Measurements from ENCODE around the gene DEFB132.

DNA sequence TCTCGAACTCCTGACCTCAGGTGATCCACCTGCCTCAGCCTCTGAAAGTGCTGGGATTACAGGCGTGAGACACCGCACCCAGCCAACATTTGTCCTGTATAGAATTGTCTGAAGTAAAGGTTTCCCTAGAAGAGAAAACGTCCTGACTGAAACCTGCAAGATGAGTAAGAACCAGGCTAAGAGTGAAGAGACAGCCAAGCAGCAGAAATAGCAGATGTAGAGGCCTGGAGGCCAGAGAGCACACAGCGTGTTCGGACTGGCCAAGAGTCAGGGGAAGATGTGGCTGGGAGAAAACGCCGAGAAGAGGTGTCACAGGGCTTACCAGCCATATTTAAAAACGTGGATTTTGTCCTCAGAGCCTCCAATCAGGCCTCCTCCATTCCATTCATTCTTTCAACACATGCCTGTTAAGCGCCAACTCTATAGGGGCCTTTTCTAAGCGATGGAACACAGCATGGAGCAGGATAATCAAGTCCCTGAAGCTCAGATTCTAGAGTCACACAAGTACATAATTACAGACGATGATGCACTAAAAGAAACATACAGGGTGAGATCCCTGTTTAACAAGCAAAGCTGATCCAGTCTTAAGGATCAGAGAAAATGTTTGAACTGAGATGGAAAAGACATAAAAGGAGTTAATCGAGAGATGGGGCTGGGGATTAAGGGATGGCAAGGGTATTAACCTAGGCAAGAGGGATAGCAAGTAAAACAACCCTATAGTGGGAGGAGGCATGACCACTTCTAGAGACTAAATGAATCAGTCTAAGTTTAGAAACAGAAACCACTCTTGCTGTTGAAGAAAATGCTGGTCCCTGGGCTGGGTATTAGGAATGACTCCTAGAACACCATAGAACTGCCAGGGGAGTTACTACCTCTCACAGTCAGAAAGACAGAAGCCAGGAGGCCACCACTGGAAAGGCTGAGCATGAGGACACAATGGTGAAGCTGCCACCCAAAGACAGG is 44.6 kb downstream of the DEFB132 start:
- TF ChIP-seq ZNF263 (CRISPR knock-in tag; IDR thresholded peaks at IDR 0.05; ENCODE audit: borderline replicate concordance): no peak
- TF ChIP-seq FOXM1 (IDR thresholded peaks at IDR 0.05; ENCODE audit: low read depth): no peak
- no peak for TF ChIP-seq FOXM1 (CRISPR knock-in tag; IDR thresholded peaks at IDR 0.05; ENCODE audit: low read depth)
- TF ChIP-seq HDAC2 (IDR thresholded peaks at IDR 0.05): no peak
